Panc1 (cell line): ENCODE results near the gene RUSF1.

Experiments used
- CTCF ChIP-seq: fragments of 450-650 bp; IDR thresholded peaks from 2 replicates; pipeline ENCODE4 v1.5.1; 2017; ENCODE audit warnings: mild to moderate bottlenecking
- POLR2AphosphoS5 ChIP-seq: IDR thresholded peaks from 2 replicates; pipeline ENCODE4 v1.6.1; 2012; ENCODE audit warnings: mild to moderate bottlenecking, low read depth, low read length, moderate library complexity
- REST ChIP-seq, 2 experiments: IDR thresholded peaks; 2 replicates each; pipeline ENCODE4 v1.6.1; 2011 to 2012; ENCODE audit warnings: low read depth in 2 of 2, control low read depth in 1 of 2, low read length in 1 of 2, mild to moderate bottlenecking in 1 of 2, moderate library complexity in 1 of 2; ENCODE audit not compliant: insufficient read depth in 1 of 2
- SIN3A ChIP-seq: IDR thresholded peaks from 2 replicates; pipeline ENCODE4 v1.6.1; 2012; ENCODE audit warnings: low read depth, mild to moderate bottlenecking, low read length, moderate library complexity, borderline replicate concordance; ENCODE audit not compliant: insufficient read depth
- TCF7L2 ChIP-seq: IDR thresholded peaks from 2 replicates; pipeline ENCODE4 v1.6.1; 2011; ENCODE audit warnings: mild to moderate bottlenecking, low read depth, low read length, inconsistent platforms

DNA sequence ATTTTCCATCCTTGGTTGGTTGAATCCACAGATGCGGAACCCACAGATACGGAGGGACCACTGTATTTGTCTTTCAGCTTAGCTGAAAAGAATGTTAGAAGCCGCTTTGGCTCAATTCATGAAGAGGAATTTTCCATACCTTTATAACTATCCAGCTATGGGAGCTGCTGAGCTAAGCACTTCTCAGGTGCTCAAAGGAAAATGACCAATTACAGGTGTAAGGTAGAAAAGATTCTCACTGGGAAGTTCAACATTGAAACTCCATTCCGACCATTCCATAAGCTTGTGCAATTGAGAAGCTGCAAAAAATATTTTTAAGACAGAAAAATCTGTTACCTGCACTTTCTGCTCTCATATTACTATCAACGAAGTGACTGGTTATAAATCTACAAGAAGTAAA is 22.2 kb upstream of the RUSF1 start:
- TF ChIP-seq POLR2AphosphoS5: no peak
- TF ChIP-seq CTCF: no peak
- TF ChIP-seq REST (IDR thresholded peaks at IDR 0.05; ENCODE audit: insufficient read depth in 1 of 2, low read depth in 2 of 2, low read length in 1 of 2): no peak
- no peak for TF ChIP-seq SIN3A
- TF ChIP-seq TCF7L2: no peak
